H1 (cell line): ENCODE results near the gene LMAN1L. TPM values are rescaled to one million over a fixed set of nuclear protein-coding genes. Genes with fewer than 3 reads are reported as not detected.

ENCODE experiments used
- CTCF ChIA-PET: fragments of 300-600 bp; sonication (Branson Sonifier 250); formaldehyde crosslinking; loops from one replicate; lab custom pipeline; 2021; ENCODE audit not compliant: partially characterized antibody; lab: Charles Lee
- POLR2A ChIA-PET: fragments of 300-600 bp; sonication (Branson Sonifier 250); formaldehyde crosslinking; loops from one replicate; lab custom pipeline; 2021; ENCODE audit warnings: inconsistent platforms; ENCODE audit not compliant: partially characterized antibody; lab: Charles Lee
- DNase-seq, 2 experiments: peaks; one replicate each; pipeline versions ENCODE4 v3.0.0 to v3.0.0-alpha.2; 2010 to 2022; ENCODE audit warnings: low spot score in 2 of 2, low read depth in 1 of 2, mixed read lengths in 1 of 2
- FAIRE-seq: peaks from 2 replicates; lab custom pipeline; 2011; peaks lifted over from hg19 to GRCh38; lab: Jason Lieb, UNC
- H2AFZ ChIP-seq: 2 replicates; pipeline ENCODE4 v1.8.1; 2012; ENCODE audit warnings: low read length, inconsistent platforms
- H2AK5ac ChIP-seq: 2 replicates; pipeline ENCODE4 v1.6.1; 2013; ENCODE audit warnings: low read depth, low read length
- H2BK120ac ChIP-seq: replicated peaks from 2 replicates; pipeline ENCODE3; 2013; ENCODE audit warnings: low read depth, low read length, inconsistent platforms
- H2BK12ac ChIP-seq: 2 replicates; pipeline ENCODE4 v1.6.1; 2013; ENCODE audit warnings: low read depth, low read length
- H2BK15ac ChIP-seq: 2 replicates; pipeline ENCODE4 v1.6.1; 2013; ENCODE audit warnings: low read length
- H2BK20ac ChIP-seq: 2 replicates; pipeline ENCODE4 v1.6.1; 2013; ENCODE audit warnings: low read length
- H2BK5ac ChIP-seq: 2 replicates; pipeline ENCODE4 v1.6.1; 2013; ENCODE audit warnings: low read depth, low read length
- H3K14ac ChIP-seq: 2 replicates; pipeline ENCODE4 v1.6.1; 2013; ENCODE audit warnings: inconsistent platforms; ENCODE audit not compliant: insufficient read length
- H3K18ac ChIP-seq: 2 replicates; pipeline ENCODE4 v1.6.1; 2013; ENCODE audit warnings: low read length; ENCODE audit errors: extremely low read depth
- H3K23ac ChIP-seq: 2 replicates; pipeline ENCODE4 v1.6.1; 2013; ENCODE audit warnings: inconsistent platforms; ENCODE audit not compliant: insufficient read length
- H3K23me2 ChIP-seq: 2 replicates; pipeline ENCODE4 v1.6.1; 2013; ENCODE audit warnings: low read depth, low read length
- H3K27ac ChIP-seq: 2 replicates; pipeline ENCODE4 v1.6.1; 2011; ENCODE audit warnings: low read depth, low read length, inconsistent platforms
- H3K27me3 ChIP-seq, 4 experiments: replicated peaks in 1 of 4; 1 replicate in 1 of 4; 2 replicates in 3 of 4; pipeline versions ENCODE4 v1.6.1 to v1.8.1; 2011 to 2013; ENCODE audit warnings: low read length in 3 of 4, mild to moderate bottlenecking in 3 of 4, inconsistent platforms in 2 of 4, mixed read lengths in 2 of 4, moderate library complexity in 1 of 4; ENCODE audit not compliant: control insufficient read depth in 3 of 4, insufficient read depth in 3 of 4; ENCODE audit errors: extremely low read depth in 1 of 4
- H3K36me3 ChIP-seq, 4 experiments: 2 replicates each; pipeline versions ENCODE4 v1.6.1 to v1.8.1; 2011 to 2013; ENCODE audit warnings: mild to moderate bottlenecking in 4 of 4, low read length in 3 of 4, moderate library complexity in 2 of 4, control low read depth in 1 of 4, inconsistent platforms in 1 of 4; ENCODE audit not compliant: insufficient read depth in 4 of 4, control insufficient read depth in 2 of 4
- H3K4ac ChIP-seq: replicated peaks from 2 replicates; pipeline ENCODE3; 2013; ENCODE audit warnings: low read length, low read depth, mixed read lengths, inconsistent platforms; ENCODE audit not compliant: insufficient read length
- H3K4me1 ChIP-seq, 4 experiments: replicated peaks in 1 of 4; 1 replicate in 1 of 4; 2 replicates in 3 of 4; pipeline versions ENCODE4 v1.6.1 to v1.8.1; 2011 to 2013; ENCODE audit warnings: low read length in 3 of 4, inconsistent platforms in 2 of 4, mixed read lengths in 1 of 4; ENCODE audit not compliant: insufficient read depth in 4 of 4, control insufficient read depth in 3 of 4
- H3K4me2 ChIP-seq, 2 experiments: 2 replicates each; pipeline versions ENCODE4 v1.6.1 to v1.8.1; 2011 to 2013; ENCODE audit warnings: low read depth in 2 of 2, low read length in 2 of 2, control low read depth in 1 of 2, inconsistent platforms in 1 of 2, mild to moderate bottlenecking in 1 of 2; ENCODE audit not compliant: insufficient read depth in 1 of 2
- H3K4me3 ChIP-seq, 4 experiments: fragments of 200-600, 300-600 bp in 1 of 4; sonication (generic), shearing (Covaris generic), sonication (Bioruptor Twin) in 1 of 4; 2 replicates each; pipeline versions ENCODE4 v1.5.1 to v1.8.1; 2011 to 2016; ENCODE audit warnings: low read length in 4 of 4, low read depth in 3 of 4, control low read depth in 2 of 4, inconsistent platforms in 2 of 4, mild to moderate bottlenecking in 2 of 4, mixed read lengths in 1 of 4, moderate library complexity in 1 of 4; ENCODE audit not compliant: insufficient read depth in 2 of 4; ENCODE audit errors: extremely low read depth in 1 of 4
- H3K56ac ChIP-seq: replicated peaks from 2 replicates; pipeline ENCODE3; 2013; ENCODE audit warnings: low read depth, mild to moderate bottlenecking, mixed read lengths, low read length, inconsistent platforms; ENCODE audit not compliant: insufficient read length
- H3K79me1 ChIP-seq: 2 replicates; pipeline ENCODE4 v1.6.1; 2013; ENCODE audit warnings: low read depth, low read length, control low read depth
- H3K79me2 ChIP-seq, 2 experiments: 2 replicates each; pipeline versions ENCODE4 v1.6.1 to v1.8.1; 2012 to 2013; ENCODE audit warnings: low read length in 2 of 2, mild to moderate bottlenecking in 2 of 2, inconsistent platforms in 1 of 2; ENCODE audit not compliant: insufficient read depth in 2 of 2, control insufficient read depth in 1 of 2
- H3K9ac ChIP-seq, 4 experiments: replicated peaks in 1 of 4; 1 replicate in 1 of 4; 2 replicates in 3 of 4; pipeline versions ENCODE4 v1.6.1 to v1.8.1; 2011 to 2013; ENCODE audit warnings: low read depth in 3 of 4, low read length in 3 of 4, control low read depth in 2 of 4, mild to moderate bottlenecking in 2 of 4, moderate library complexity in 2 of 4, inconsistent platforms in 1 of 4; ENCODE audit errors: extremely low read depth in 1 of 4
- H3K9me3 ChIP-seq, 2 experiments: 2 replicates each; pipeline versions ENCODE4 v1.6.1 to v1.8.1; 2012 to 2013; ENCODE audit warnings: mild to moderate bottlenecking in 2 of 2, moderate library complexity in 2 of 2, control low read depth in 1 of 2, inconsistent platforms in 1 of 2, low read depth in 1 of 2, low read length in 1 of 2, mixed read lengths in 1 of 2; ENCODE audit not compliant: insufficient read depth in 2 of 2
- H4K20me1 ChIP-seq, 2 experiments: replicated peaks in 1 of 2; 2 replicates each; pipeline versions ENCODE3 to v1.8.1; 2011 to 2013; ENCODE audit warnings: inconsistent platforms in 2 of 2, low read length in 2 of 2, mild to moderate bottlenecking in 1 of 2; ENCODE audit not compliant: insufficient read depth in 2 of 2, control insufficient read depth in 1 of 2
- H4K5ac ChIP-seq: 2 replicates; pipeline ENCODE4 v1.6.1; 2013; ENCODE audit warnings: low read length, low read depth, mixed read lengths, inconsistent platforms; ENCODE audit not compliant: insufficient read length
- H4K8ac ChIP-seq: 2 replicates; pipeline ENCODE4 v1.8.0; 2013; ENCODE audit warnings: mild to moderate bottlenecking, moderate library complexity, low read length, inconsistent platforms; ENCODE audit not compliant: insufficient read depth; ENCODE audit errors: extremely low read depth
- H4K91ac ChIP-seq: replicated peaks from 2 replicates; pipeline ENCODE3; 2013; ENCODE audit warnings: low read length, mixed read lengths, inconsistent platforms; ENCODE audit not compliant: insufficient read length
- CHD2 ChIP-seq: IDR thresholded peaks from 2 replicates; pipeline ENCODE4 v1.6.1; 2012; ENCODE audit warnings: low read length, improper control_type of control experiment
- RFX5 ChIP-seq: IDR thresholded peaks from 2 replicates; pipeline ENCODE4 v1.6.1; 2011; ENCODE audit warnings: low read depth, low read length, improper control_type of control experiment, borderline replicate concordance
- TEAD4 ChIP-seq: IDR thresholded peaks from 2 replicates; pipeline ENCODE4 v1.6.1; 2012; ENCODE audit warnings: low read depth, low read length, inconsistent platforms, mixed read lengths
- WGBS, 2 experiments: shearing (Covaris generic) in 1 of 2; methylation state at CpG; one replicate each; pipeline versions ENCODE4 v1.1.6 to v1.1.7; 2013 to 2015; ENCODE audit warnings: low lambda C conversion rate in 2 of 2, mixed read lengths in 2 of 2, inconsistent platforms in 1 of 2, low coverage in 1 of 2, missing lambda C conversion rate in 1 of 2; ENCODE audit not compliant: insufficient replicate concordance in 2 of 2, insufficient coverage in 1 of 2, insufficient read length in 1 of 2; ENCODE audit errors: extremely low coverage in 1 of 2, missing lambda C conversion rate in 1 of 2; 5-methylcytosine and 5-hydroxymethylcytosine counted together
- polyA plus RNA-seq, 7 experiments: library from polyadenylated mRNA; depleted of rRNA in 3 of 7; stranded (reverse) in 5 of 7; unstranded in 2 of 7; fragments of >200 nt in 5 of 7; fragments of 200-250 nt in 2 of 7; gene quantifications; 1 replicate in 5 of 7; 2 replicates in 1 of 7; 4 replicates in 1 of 7; pipeline versions ENCODE4 v1.2.1 to v1.2.3, GENCODE V29; 2011 to 2013; ENCODE audit warnings: missing spikeins in 2 of 7, mixed read lengths in 2 of 7
- total RNA-seq: library from RNA; stranded (reverse); fragmentation: NEBNext Ultra II Directional; extraction: Animal tissue kit (Norgen Biotek cat#: 25700); gene quantifications from 2 replicates; pipeline ENCODE4 v1.2.1, GENCODE V29; 2021

LMAN1L gene
- total and polyA plus RNA-seq, 2 of the 8 experiments (the other 6 are each of a cell fraction or from before 2014, with no cell fraction given): not detected

DNA sequence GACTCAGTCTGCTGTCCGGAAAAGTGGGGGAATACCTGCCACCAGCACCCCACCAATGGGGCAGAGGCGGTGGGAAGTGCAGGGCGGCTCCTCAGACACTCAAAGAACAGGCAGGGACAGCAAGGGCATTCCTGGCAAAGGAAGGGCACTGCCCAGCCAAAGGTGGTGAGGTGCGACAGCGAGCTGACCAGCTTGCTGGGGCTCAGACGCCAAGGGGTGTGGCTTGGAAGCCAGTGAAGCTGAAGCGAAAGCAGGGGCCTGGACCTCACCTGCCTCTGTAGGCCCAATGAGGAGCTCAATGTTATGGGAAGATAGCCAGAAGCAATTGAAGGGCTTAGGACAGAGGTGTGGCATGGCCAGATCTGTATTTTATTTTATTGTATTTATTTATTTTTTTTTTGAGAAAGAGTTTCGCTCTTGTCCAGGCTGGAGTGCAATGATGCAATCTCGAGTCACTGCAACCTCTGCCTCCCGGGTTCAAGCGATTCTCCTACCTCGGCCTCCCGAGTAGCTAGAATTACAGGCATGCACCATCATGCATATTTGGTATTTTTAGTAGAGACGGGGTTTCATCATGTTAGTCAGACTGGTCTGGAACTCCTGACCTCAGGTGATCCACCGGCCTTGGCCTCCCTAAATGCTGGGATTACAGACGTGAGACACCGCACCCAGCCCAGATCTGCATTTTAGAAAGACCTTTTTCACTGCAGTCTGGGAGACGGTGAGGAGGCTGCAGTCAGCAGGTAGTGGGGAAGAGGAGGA lies 4.4 kb upstream of the LMAN1L start:
- H4K8ac ChIP-seq: no peak overlapping the region
- H3K4me3 ChIP-seq: no peak overlapping the region
- DNase-seq: no peak
- no peak overlapping the region for H3K4ac ChIP-seq
- no peak overlapping the region for H2BK12ac ChIP-seq
- no peak overlapping the region for H3K9ac ChIP-seq
- H2BK120ac ChIP-seq: no peak overlapping the region
- H3K9me3 ChIP-seq: no peaks in the 10 kb centered on the region
- WGBS, 2 experiments: 91% methylated on average over 18 of the region's 18 CpGs; no CpG with 5 or more reads in 1 of the 2 experiments
- H3K79me2 ChIP-seq: no peaks in the 10 kb centered on the region
- H3K27me3 ChIP-seq: no peaks in the 10 kb centered on the region
- no peak overlapping the region for H3K23ac ChIP-seq
- no peak overlapping the region for H2BK5ac ChIP-seq
- no peak overlapping the region for H3K18ac ChIP-seq
- FAIRE-seq: no peak
- no peak for TF ChIP-seq RFX5
- no peak for TF ChIP-seq TEAD4
- no peak for TF ChIP-seq CHD2
- H3K27ac ChIP-seq: no peak overlapping the region
- H2AK5ac ChIP-seq: 0 out of 2 replicates have a peak overlapping the region, but pooled peaks have one; percentile 3
- H3K36me3 ChIP-seq: peaks cover 0 to under 1% (median 0%) of the 10 kb centered on the region in 4 experiments; a peak in 1 of 8 replicates
- no peaks in the 10 kb centered on the region for H3K23me2 ChIP-seq
- peaks cover 0 to 2% (median 1%) of the 10 kb centered on the region in 4 experiments; a peak in 2 of 7 replicates for H3K4me1 ChIP-seq
- ChIA-PET CTCF (interaction anchor here (0.6 to 10.2 kb wide), 24 partner anchors 8 to 336 kb away, joined by 3 to 113 read pairs (median 6); partner anchors contain the start of gene CPLX3), POLR2A (interaction anchor here (0.6 to 1.7 kb wide), 8 partner anchors 8 to 110 kb away, joined by 3 to 6 read pairs (median 4); no protein-coding TSS in a partner anchor)
- no peak overlapping the region for H3K4me2 ChIP-seq
- no peak overlapping the region for H2AFZ ChIP-seq
- no peak overlapping the region for H2BK15ac ChIP-seq
- no peak overlapping the region for H3K56ac ChIP-seq
- no peak overlapping the region for H4K91ac ChIP-seq
- H4K20me1 ChIP-seq: no peaks in the 10 kb centered on the region
- H3K14ac ChIP-seq: no peak overlapping the region
- H3K79me1 ChIP-seq: no peaks in the 10 kb centered on the region
- no peak overlapping the region for H4K5ac ChIP-seq
- H2BK20ac ChIP-seq: no peak overlapping the region
